ENCODE data around the gene VSIR. TPM values are rescaled to one million over a fixed set of nuclear protein-coding genes. Genes with fewer than 3 reads are reported as not detected.

VSIR gene
- total RNA-seq, 2 donors from 2014 or later = 14.8 to 17.1 TPM

DNA sequence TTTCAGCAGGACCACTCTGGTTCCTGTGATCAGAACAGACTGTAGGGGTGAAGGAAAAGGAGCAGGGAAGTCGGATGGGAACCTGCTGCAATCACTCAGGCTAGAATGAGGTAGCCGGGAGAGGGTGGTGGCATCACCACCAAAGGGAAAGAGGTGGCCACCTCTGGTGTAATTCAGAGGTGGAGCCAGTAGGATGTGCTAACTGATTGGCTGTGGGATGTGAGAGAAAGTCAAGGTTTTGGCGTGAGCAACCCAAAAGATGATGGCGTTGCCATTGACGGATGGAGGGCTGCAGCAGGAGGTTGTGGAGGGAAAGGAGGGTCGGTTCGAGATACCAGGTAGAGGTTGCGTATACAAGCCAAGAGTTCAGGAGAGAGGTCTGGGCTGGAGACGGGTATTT lies 7.4 kb upstream of the VSIR start:
- H3K36me3 ChIP-seq (replicated peaks in 1 of 2; ENCODE audit: insufficient read depth in 1 of 2, low read depth in 2 of 2) = no peaks in the 10 kb centered on the region
- DNase-seq (no peak), ATAC-seq (no peak)
- no peak overlapping the region for H3K27ac ChIP-seq
- TF ChIP-seq, protein P1, sequence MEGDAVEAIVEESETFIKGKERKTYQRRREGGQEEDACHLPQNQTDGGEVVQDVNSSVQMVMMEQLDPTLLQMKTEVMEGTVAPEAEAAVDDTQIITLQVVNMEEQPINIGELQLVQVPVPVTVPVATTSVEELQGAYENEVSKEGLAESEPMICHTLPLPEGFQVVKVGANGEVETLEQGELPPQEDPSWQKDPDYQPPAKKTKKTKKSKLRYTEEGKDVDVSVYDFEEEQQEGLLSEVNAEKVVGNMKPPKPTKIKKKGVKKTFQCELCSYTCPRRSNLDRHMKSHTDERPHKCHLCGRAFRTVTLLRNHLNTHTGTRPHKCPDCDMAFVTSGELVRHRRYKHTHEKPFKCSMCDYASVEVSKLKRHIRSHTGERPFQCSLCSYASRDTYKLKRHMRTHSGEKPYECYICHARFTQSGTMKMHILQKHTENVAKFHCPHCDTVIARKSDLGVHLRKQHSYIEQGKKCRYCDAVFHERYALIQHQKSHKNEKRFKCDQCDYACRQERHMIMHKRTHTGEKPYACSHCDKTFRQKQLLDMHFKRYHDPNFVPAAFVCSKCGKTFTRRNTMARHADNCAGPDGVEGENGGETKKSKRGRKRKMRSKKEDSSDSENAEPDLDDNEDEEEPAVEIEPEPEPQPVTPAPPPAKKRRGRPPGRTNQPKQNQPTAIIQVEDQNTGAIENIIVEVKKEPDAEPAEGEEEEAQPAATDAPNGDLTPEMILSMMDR (IDR thresholded peaks at IDR 0.05) = no peak
- no peak for TF ChIP-seq POLR2A (IDR thresholded peaks at IDR 0.05)
- no peaks in the 10 kb centered on the region for H3K4me1 ChIP-seq
- intact Hi-C loops (cut with DNase I) = loop anchor here (10.0 kb wide), 1 partner anchor 446 kb away; no protein-coding TSS in a partner anchor
- H3K27me3 ChIP-seq = no peaks in the 10 kb centered on the region
- no peaks in the 10 kb centered on the region for H3K9me3 ChIP-seq
- H3K4me3 ChIP-seq = no peak overlapping the region
- 80 to 82% methylated on average over 9 of the region's 9 CpGs for WGBS, 2 donors

DNA sequence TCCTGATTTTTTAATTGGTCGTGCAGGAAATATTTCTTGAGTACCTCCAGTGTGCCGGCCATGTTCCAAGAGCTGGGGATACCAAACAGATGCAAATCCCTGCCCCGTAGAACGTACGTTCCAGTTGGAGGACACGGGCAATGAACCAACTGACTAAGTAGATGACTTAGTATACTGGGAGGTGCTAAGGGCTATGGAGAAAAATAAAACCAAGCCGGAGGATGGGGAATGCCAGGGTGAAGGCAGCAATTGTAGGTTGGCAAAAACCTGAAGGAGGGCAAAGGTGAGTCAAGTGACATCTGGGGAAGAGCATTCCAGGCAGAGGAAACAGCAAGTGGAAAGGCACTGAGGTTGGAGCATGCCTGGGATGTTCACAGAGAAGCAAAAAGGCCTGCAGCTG lies 6.8 kb upstream of the VSIR start:
- no peak for TF ChIP-seq POLR2A (IDR thresholded peaks at IDR 0.05)
- TF ChIP-seq, protein P1 (IDR thresholded peaks at IDR 0.05) = no peak
- Histone ChIP-seq H3K4me3 (no peak overlapping the region), H3K4me1 (no peaks in the 10 kb centered on the region), H3K9me3 (no peaks in the 10 kb centered on the region), H3K27me3 (no peaks in the 10 kb centered on the region), H3K36me3 (replicated peaks in 1 of 2; ENCODE audit: insufficient read depth in 1 of 2, low read depth in 2 of 2) (no peaks in the 10 kb centered on the region), H3K27ac (no peak overlapping the region)
- intact Hi-C loops (cut with DNase I) = loop anchor here (10.0 kb wide), 1 partner anchor 445 kb away; no protein-coding TSS in a partner anchor
- WGBS, 2 donors = 78 to 83% methylated on average over 7 of the region's 7 CpGs
- no peak for DNase-seq
- no peak for ATAC-seq

DNA sequence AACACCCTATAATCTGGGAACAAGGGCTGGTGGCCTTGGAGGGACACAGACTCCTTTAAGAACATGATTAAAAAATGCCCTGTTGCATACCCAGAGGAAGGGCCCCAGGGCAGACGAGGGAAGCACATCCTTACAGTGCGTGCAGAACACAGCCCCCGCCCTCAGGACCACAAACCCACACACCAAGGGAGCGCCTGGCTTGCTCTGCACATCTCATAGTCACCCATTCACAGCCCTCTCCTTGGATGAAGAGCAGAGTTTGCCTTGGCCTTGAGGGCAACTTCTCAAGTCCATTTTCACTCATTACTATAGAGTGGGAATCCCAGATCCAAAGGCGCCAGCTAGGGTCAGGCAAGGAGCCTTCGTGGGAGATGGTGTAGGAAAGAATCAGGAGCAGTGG lies 6.3 kb upstream of the VSIR start:
- Histone ChIP-seq H3K27me3 (no peaks in the 10 kb centered on the region), H3K4me1 (no peaks in the 10 kb centered on the region), H3K4me3 (no peak overlapping the region), H3K36me3 (replicated peaks in 1 of 2; ENCODE audit: insufficient read depth in 1 of 2, low read depth in 2 of 2) (no peaks in the 10 kb centered on the region), H3K27ac (no peak overlapping the region), H3K9me3 (no peaks in the 10 kb centered on the region)
- whole genome bisulfite sequencing, 2 donors = 82 to 92% methylated on average over 6 of the region's 6 CpGs
- DNase-seq (no peak), ATAC-seq (no peak)
- no peak for TF ChIP-seq POLR2A (IDR thresholded peaks at IDR 0.05)
- TF ChIP-seq, protein P1 (IDR thresholded peaks at IDR 0.05) = no peak
- intact Hi-C loops (cut with DNase I) = loop anchor here (10.0 kb wide), 1 partner anchor 445 kb away; no protein-coding TSS in a partner anchor

DNA sequence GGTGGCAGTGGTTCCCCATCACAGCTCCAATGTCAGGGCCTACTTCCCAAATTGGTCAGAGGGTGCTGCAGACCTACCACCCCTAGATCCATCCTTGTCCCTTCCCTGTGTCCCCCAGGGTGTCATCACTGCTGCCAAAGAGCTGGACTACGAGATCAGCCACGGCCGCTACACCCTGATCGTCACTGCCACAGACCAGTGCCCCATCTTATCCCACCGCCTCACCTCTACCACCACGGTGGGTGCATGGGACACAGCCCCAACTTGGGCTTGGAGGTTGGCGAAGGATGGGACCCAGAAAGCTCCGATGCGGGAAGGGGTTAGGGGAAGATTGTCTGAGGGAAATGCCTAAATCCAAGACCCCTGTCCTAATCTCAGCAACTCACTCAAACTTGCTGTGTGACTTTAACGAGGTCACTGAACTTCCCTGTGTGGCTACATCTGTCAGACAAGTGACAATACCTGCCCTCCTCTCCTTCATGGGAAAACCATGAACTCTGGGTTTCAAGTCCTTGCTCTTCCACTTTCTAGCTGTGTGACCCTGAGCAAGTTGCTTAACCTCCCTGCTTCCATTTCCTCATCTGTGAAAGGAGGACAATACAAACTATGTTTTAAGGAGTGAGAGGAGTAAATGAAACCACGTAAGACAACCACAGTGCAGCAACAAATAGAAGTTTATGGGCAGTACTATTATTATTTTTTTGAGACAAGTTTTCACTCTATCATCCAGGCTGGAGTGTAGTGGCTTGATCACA lies 4.9 kb upstream of the VSIR start:
- ATAC-seq = no peak
- H3K4me3 ChIP-seq = no peak overlapping the region

More for the DNA sequence above, 4.9 kb upstream of the VSIR start:
- 65 to 79% methylated on average over 11 of the region's 11 CpGs for WGBS, 2 donors
- H3K27me3 ChIP-seq = no peaks in the 10 kb centered on the region
- H3K9me3 ChIP-seq = no peaks in the 10 kb centered on the region
- intact Hi-C loops (cut with DNase I) = no loop called here
- no peak for DNase-seq
- peaks cover 6% of the 10 kb centered on the region for H3K4me1 ChIP-seq
- no peak overlapping the region for H3K27ac ChIP-seq
- H3K36me3 ChIP-seq (replicated peaks in 1 of 2; ENCODE audit: insufficient read depth in 1 of 2, low read depth in 2 of 2) = no peaks in the 10 kb centered on the region
- no peak for TF ChIP-seq POLR2A (IDR thresholded peaks at IDR 0.05)
- TF ChIP-seq, protein P1 (IDR thresholded peaks at IDR 0.05) = no peak
